H1 (cell line): ENCODE results near the gene FGFR2. TPM values are rescaled to one million over a fixed set of nuclear protein-coding genes. Genes with fewer than 3 reads are reported as not detected.

Experiments
- CHD1 ChIP-seq: IDR thresholded peaks from 2 replicates; pipeline ENCODE4 v1.6.1; 2012; ENCODE audit warnings: low read depth, low read length, improper control_type of control experiment
- KDM5A ChIP-seq: fragments of 200-600 bp; IDR thresholded peaks from 2 replicates; pipeline ENCODE4 v1.7.1; 2012; ENCODE audit warnings: mild to moderate bottlenecking, low read length, inconsistent platforms, mixed read lengths
- TBP ChIP-seq: IDR thresholded peaks from 2 replicates; pipeline ENCODE4 v1.6.1; 2011; ENCODE audit warnings: low read depth, low read length, improper control_type of control experiment
- polyA plus RNA-seq, 7 experiments: library from polyadenylated mRNA; depleted of rRNA in 3 of 7; stranded (reverse) in 5 of 7; unstranded in 2 of 7; fragments of >200 nt in 5 of 7; fragments of 200-250 nt in 2 of 7; gene quantifications; 1 replicate in 5 of 7; 2 replicates in 1 of 7; 4 replicates in 1 of 7; pipeline versions ENCODE4 v1.2.1 to v1.2.3, GENCODE V29; 2011 to 2013; ENCODE audit warnings: missing spikeins in 2 of 7, mixed read lengths in 2 of 7
- total RNA-seq: library from RNA; stranded (reverse); fragmentation: NEBNext Ultra II Directional; extraction: Animal tissue kit (Norgen Biotek cat#: 25700); gene quantifications from 2 replicates; pipeline ENCODE4 v1.2.1, GENCODE V29; 2021
- TF ChIP-seq, protein P1 (sequence below): IDR thresholded peaks from 2 replicates; pipeline ENCODE4 v1.6.1; 2012; ENCODE audit warnings: inconsistent platforms

Gene FGFR2
- total and polyA plus RNA-seq, 2 of the 8 experiments (the other 6 are each of a cell fraction or from before 2014, with no cell fraction given): 50.2 to 81.2 TPM

DNA sequence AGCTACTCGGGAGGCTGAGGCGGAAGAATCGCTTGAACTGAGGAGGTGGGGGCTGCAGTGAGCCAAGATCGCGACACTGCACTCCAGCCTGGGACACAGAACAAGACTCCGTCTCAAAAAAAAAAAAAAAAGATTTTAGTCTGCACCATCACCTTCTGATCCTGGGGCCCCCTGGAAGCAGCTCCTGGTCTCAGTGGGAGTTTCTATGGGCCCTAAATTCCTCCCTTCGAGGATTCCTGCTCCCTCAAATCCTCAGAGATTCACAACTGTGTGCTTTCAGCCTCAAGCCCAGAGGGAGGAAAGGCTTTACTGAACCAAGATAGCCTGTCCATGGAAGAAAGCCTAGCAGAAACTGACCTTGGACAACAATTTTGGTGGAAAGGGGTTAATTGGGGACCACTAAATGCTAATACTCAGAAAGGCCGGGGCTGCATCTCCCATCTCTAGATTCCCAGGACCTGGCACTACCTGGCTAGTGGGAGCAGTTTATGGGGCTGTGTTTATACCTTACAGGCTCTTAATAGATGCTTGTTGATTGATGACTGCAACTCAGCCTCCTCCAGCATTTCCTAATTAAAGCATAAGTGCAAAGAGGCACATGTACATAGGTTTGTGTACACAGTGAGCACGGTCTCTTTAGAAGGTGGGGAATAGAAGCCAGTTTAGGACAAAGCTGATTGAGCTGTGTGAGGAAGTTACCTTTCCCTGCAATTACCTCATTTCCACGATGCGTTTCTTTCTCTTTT is 9.2 kb upstream of the FGFR2 start (continued):
- TF ChIP-seq TBP (no peak), CHD1 (no peak), KDM5A (no peak)
- TF ChIP-seq, protein P1, sequence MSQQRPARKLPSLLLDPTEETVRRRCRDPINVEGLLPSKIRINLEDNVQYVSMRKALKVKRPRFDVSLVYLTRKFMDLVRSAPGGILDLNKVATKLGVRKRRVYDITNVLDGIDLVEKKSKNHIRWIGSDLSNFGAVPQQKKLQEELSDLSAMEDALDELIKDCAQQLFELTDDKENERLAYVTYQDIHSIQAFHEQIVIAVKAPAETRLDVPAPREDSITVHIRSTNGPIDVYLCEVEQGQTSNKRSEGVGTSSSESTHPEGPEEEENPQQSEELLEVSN: no peak
